T-helper 2 cell treated with Interferon-gamma antibody and Interleukin-4, amounts not matched to agents 5 μg/mL and 100 μg/mL, for 36 hours (primary cell): Measurements from ENCODE around the gene ZC3H12C.
"Not testable (repeated sequence)": the region's sequence is repeated elsewhere in the genome, so short reads cannot be mapped to it uniquely, and the experiment has no call there.

Experiments used
- DNase-seq: peaks from one replicate; pipeline ENCODE4 v3.0.0; 2021; ENCODE audit warnings: low spot score
- H3K27ac Mint-ChIP-seq: one replicate; pipeline ENCODE4 v1.8.0; 2021; ENCODE audit warnings: mild to moderate bottlenecking, mixed read lengths
- H3K27me3 Mint-ChIP-seq: one replicate; pipeline ENCODE4 v1.8.0; 2021; ENCODE audit warnings: low read depth, mixed read lengths
- H3K36me3 Mint-ChIP-seq: one replicate; pipeline ENCODE4 v1.8.0; 2021; ENCODE audit warnings: low read depth, mixed read lengths
- H3K4me1 Mint-ChIP-seq: one replicate; pipeline ENCODE4 v1.8.0; 2021; ENCODE audit warnings: low read depth, mixed read lengths
- H3K4me3 Mint-ChIP-seq: one replicate; pipeline ENCODE4 v1.8.0; 2022; ENCODE audit warnings: mild to moderate bottlenecking, moderate library complexity, mixed read lengths
- H3K9me3 Mint-ChIP-seq: one replicate; pipeline ENCODE4 v1.8.0; 2021; ENCODE audit warnings: mixed read lengths

Gene ZC3H12C

GRCh38 chr11:110199184-110199981 lies 106.2 kb downstream of the ZC3H12C start:
- H3K4me3 Mint-ChIP-seq = no peak overlapping the region
- no peaks in the 10 kb centered on the region for H3K36me3 Mint-ChIP-seq
- no peak for DNase-seq
- no peaks in the 10 kb centered on the region for H3K9me3 Mint-ChIP-seq
- H3K27ac Mint-ChIP-seq = no peak overlapping the region
- peaks cover 7% of the 10 kb centered on the region for H3K4me1 Mint-ChIP-seq
- peaks cover 32% of the 10 kb centered on the region for H3K27me3 Mint-ChIP-seq

GRCh38 chr11:110200241-110200640 lies 107.0 kb downstream of the ZC3H12C start:
- H3K27me3 Mint-ChIP-seq = peaks cover 29% of the 10 kb centered on the region
- peaks cover 5% of the 10 kb centered on the region for H3K4me1 Mint-ChIP-seq
- DNase-seq = no peak
- no peak overlapping the region for H3K27ac Mint-ChIP-seq
- no peak overlapping the region for H3K4me3 Mint-ChIP-seq
- no peaks in the 10 kb centered on the region for H3K36me3 Mint-ChIP-seq
- H3K9me3 Mint-ChIP-seq = no peaks in the 10 kb centered on the region

- Mint-ChIP-seq H3K36me3 (no peaks in the 10 kb centered on the region), H3K4me3 (no peak overlapping the region), H3K27me3 (peaks cover 23% of the 10 kb centered on the region), H3K9me3 (no peaks in the 10 kb centered on the region), H3K4me1 (peaks cover 5% of the 10 kb centered on the region), H3K27ac (no peak overlapping the region)
- no peak for DNase-seq
Observed at GRCh38 chr11:110200836-110201235, 107.6 kb downstream of the ZC3H12C start.

- no peaks in the 10 kb centered on the region for H3K9me3 Mint-ChIP-seq
- no peaks in the 10 kb centered on the region for H3K36me3 Mint-ChIP-seq
- peaks cover 11% of the 10 kb centered on the region for H3K27me3 Mint-ChIP-seq
- peaks cover 5% of the 10 kb centered on the region for H3K4me1 Mint-ChIP-seq
- no peak overlapping the region for H3K4me3 Mint-ChIP-seq
- no peak for DNase-seq
- no peak overlapping the region for H3K27ac Mint-ChIP-seq
Observed at GRCh38 chr11:110207123-110207522, 113.9 kb downstream of the ZC3H12C start.

GRCh38 chr11:110208678-110209312 lies 115.6 kb downstream of the ZC3H12C start:
- H3K9me3 Mint-ChIP-seq, H3K27me3 Mint-ChIP-seq, DNase-seq, H3K36me3 Mint-ChIP-seq, H3K4me1 Mint-ChIP-seq: not testable (repeated sequence)
- Mint-ChIP-seq H3K4me3 (peak overlapping the region; percentile 81), H3K27ac (peak overlapping the region; percentile 36)

- H3K36me3 Mint-ChIP-seq, H3K27ac Mint-ChIP-seq, DNase-seq, H3K27me3 Mint-ChIP-seq, H3K9me3 Mint-ChIP-seq, H3K4me1 Mint-ChIP-seq: not testable (repeated sequence)
- H3K4me3 Mint-ChIP-seq = peak overlapping the region; percentile 81
Observed at GRCh38 chr11:110209313-110209694, 116.1 kb downstream of the ZC3H12C start.

- H3K27ac Mint-ChIP-seq = no peak overlapping the region
- no peaks in the 10 kb centered on the region for H3K9me3 Mint-ChIP-seq
- peaks cover 9% of the 10 kb centered on the region for H3K36me3 Mint-ChIP-seq
- no peak overlapping the region for H3K4me3 Mint-ChIP-seq
- DNase-seq = no peak
- no peaks in the 10 kb centered on the region for H3K27me3 Mint-ChIP-seq
- no peaks in the 10 kb centered on the region for H3K4me1 Mint-ChIP-seq
Observed at GRCh38 chr11:110217223-110217877, 124.2 kb downstream of the ZC3H12C start.

GRCh38 chr11:110217936-110218335 lies 124.7 kb downstream of the ZC3H12C start:
- Mint-ChIP-seq H3K27ac (no peak overlapping the region), H3K9me3 (no peaks in the 10 kb centered on the region), H3K27me3 (no peaks in the 10 kb centered on the region), H3K36me3 (peaks cover 9% of the 10 kb centered on the region), H3K4me1 (no peaks in the 10 kb centered on the region), H3K4me3 (no peak overlapping the region)
- no peak for DNase-seq

GRCh38 chr11:110219006-110219785 lies 126.0 kb downstream of the ZC3H12C start:
- no peaks in the 10 kb centered on the region for H3K27me3 Mint-ChIP-seq

More at GRCh38 chr11:110219006-110219785, 126.0 kb downstream of the ZC3H12C start:
- no peaks in the 10 kb centered on the region for H3K4me1 Mint-ChIP-seq
- no peak for DNase-seq
- H3K9me3 Mint-ChIP-seq = no peaks in the 10 kb centered on the region
- no peak overlapping the region for H3K4me3 Mint-ChIP-seq
- H3K27ac Mint-ChIP-seq = no peak overlapping the region
- H3K36me3 Mint-ChIP-seq = peaks cover 15% of the 10 kb centered on the region
